Endothelial cell of umbilical vein (primary cell): Measurements from ENCODE around the gene CDC14B. TPM values are rescaled to one million over a fixed set of nuclear protein-coding genes. Genes with fewer than 3 reads are reported as not detected.

Experiments used
- BruUV-seq: library from RNA; stranded (reverse); fragments of 400-500 nt; replicated peaks from 2 replicates; lab custom pipeline; 2021; lab: Mats Ljungman, UMichigan
- CTCF ChIA-PET: fragments of 300-600, 350-600 bp; sonication (Branson Sonifier 250); formaldehyde crosslinking; loops from one replicate; lab custom pipeline; 2021; ENCODE audit warnings: antibody characterized with exemption, inconsistent platforms; lab: Charles Lee
- POLR2A ChIA-PET: fragments of 300-600, 350-600 bp; sonication (Branson Sonifier 250); formaldehyde crosslinking; loops from one replicate; lab custom pipeline; 2021; ENCODE audit warnings: antibody characterized with exemption, inconsistent platforms; lab: Charles Lee
- DNase-seq: peaks from one replicate; pipeline ENCODE4 v3.0.0-alpha.2; 2011; ENCODE audit warnings: low read depth, low spot score
- FAIRE-seq: peaks from 2 replicates; lab custom pipeline; 2011; peaks lifted over from hg19 to GRCh38; lab: Jason Lieb, UNC
- H2AFZ ChIP-seq: 2 replicates; pipeline ENCODE4 v1.6.0; 2012; ENCODE audit warnings: low read depth, low read length, control low read depth, inconsistent platforms
- H3K27ac ChIP-seq: 2 replicates; pipeline ENCODE4 v1.5.1; 2011; ENCODE audit warnings: low read depth, mild to moderate bottlenecking, control low read depth, low read length, moderate library complexity; ENCODE audit not compliant: insufficient read depth
- H3K27me3 ChIP-seq, 2 experiments: 2 replicates each; pipeline versions ENCODE4 v1.6.0 to v1.6.1; 2011; ENCODE audit warnings: low read length in 2 of 2, mixed read lengths in 1 of 2; ENCODE audit not compliant: control insufficient read depth in 2 of 2, insufficient read depth in 2 of 2
- H3K36me3 ChIP-seq, 2 experiments: 2 replicates in 1 of 2; 3 replicates in 1 of 2; pipeline ENCODE4 v1.5.1; 2011; ENCODE audit warnings: low read length in 2 of 2, mild to moderate bottlenecking in 1 of 2, moderate library complexity in 1 of 2; ENCODE audit not compliant: control insufficient read depth in 2 of 2, insufficient read depth in 2 of 2; ENCODE audit errors: extremely low read depth in 1 of 2
- H3K4me1 ChIP-seq: 3 replicates; pipeline ENCODE4 v1.5.1; 2011; ENCODE audit warnings: mild to moderate bottlenecking, low read length; ENCODE audit not compliant: control insufficient read depth, insufficient read depth; ENCODE audit errors: extremely low read depth
- H3K4me2 ChIP-seq: 2 replicates; pipeline ENCODE4 v1.6.1; 2011; ENCODE audit warnings: low read length, control low read depth, mixed read lengths; ENCODE audit not compliant: insufficient read depth
- H3K4me3 ChIP-seq, 3 experiments: fragments of 200-600 bp in 1 of 3; sonication (generic), shearing (Covaris generic) in 1 of 3; replicated peaks in 1 of 3; 2 replicates each; pipeline ENCODE4 v1.5.1; 2011 to 2016; ENCODE audit warnings: control low read depth in 3 of 3, low read length in 3 of 3, mild to moderate bottlenecking in 2 of 3, inconsistent platforms in 1 of 3, low read depth in 1 of 3, moderate library complexity in 1 of 3; ENCODE audit not compliant: insufficient read depth in 1 of 3
- H3K79me2 ChIP-seq: 2 replicates; pipeline ENCODE4 v1.6.0; 2012; ENCODE audit warnings: low read length, inconsistent platforms; ENCODE audit not compliant: control insufficient read depth, insufficient read depth
- H3K9ac ChIP-seq: replicated peaks from 2 replicates; pipeline ENCODE3; 2011; ENCODE audit warnings: low read length, control low read depth; ENCODE audit not compliant: insufficient read depth; ENCODE audit errors: extremely low read depth
- H3K9me1 ChIP-seq: replicated peaks from 3 replicates; pipeline ENCODE4 v1.6.0; 2011; ENCODE audit warnings: mild to moderate bottlenecking, low read length; ENCODE audit not compliant: control insufficient read depth, insufficient read depth; ENCODE audit errors: extremely low read depth
- H3K9me3 ChIP-seq: replicated peaks from 2 replicates; pipeline ENCODE4 v1.5.1; 2012; ENCODE audit warnings: low read length, inconsistent platforms; ENCODE audit not compliant: control insufficient read depth, insufficient read depth
- H4K20me1 ChIP-seq: replicated peaks from 2 replicates; pipeline ENCODE3; 2011; ENCODE audit warnings: mild to moderate bottlenecking, low read length; ENCODE audit not compliant: control insufficient read depth, insufficient read depth; ENCODE audit errors: extremely low read depth
- EZH2 ChIP-seq: IDR thresholded peaks from 2 replicates; pipeline ENCODE4 v1.6.1; 2012; ENCODE audit warnings: borderline replicate concordance, low read depth, mild to moderate bottlenecking, moderate library complexity, low read length, inconsistent platforms; ENCODE audit not compliant: severe bottlenecking
- FOS ChIP-seq: IDR thresholded peaks from 2 replicates; pipeline ENCODE4 v1.6.1; 2011; ENCODE audit warnings: mild to moderate bottlenecking, low read length, moderate library complexity, borderline replicate concordance; ENCODE audit not compliant: insufficient read depth
- JUN ChIP-seq: IDR thresholded peaks from 2 replicates; pipeline ENCODE4 v1.6.1; 2011; ENCODE audit warnings: borderline replicate concordance, low read depth; ENCODE audit not compliant: insufficient read length, insufficient read depth
- MYC ChIP-seq: IDR thresholded peaks from one replicate; pipeline ENCODE4 v1.6.1; 2011; ENCODE audit warnings: mild to moderate bottlenecking, low read depth, low read length
- POLR2A ChIP-seq: IDR thresholded peaks from 2 replicates; pipeline ENCODE4 v1.6.1; 2012; ENCODE audit warnings: low read depth, mild to moderate bottlenecking, control low read depth, low read length
- POLR2AphosphoS5 ChIP-seq: IDR thresholded peaks from 2 replicates; pipeline ENCODE4 v1.6.1; 2012; ENCODE audit warnings: low read depth, mild to moderate bottlenecking, control low read depth, low read length, moderate library complexity; ENCODE audit not compliant: insufficient read depth
- dilution Hi-C: fragments of 300-500 bp; cut with MboI; formaldehyde crosslinking; loops from one replicate; pipeline ENCODE4 v1.15.0; 2019; ENCODE audit warnings: low sequenced_read_pairs; ENCODE audit not compliant: extremely low pct_ligation_motif_present
- intact Hi-C: fragments of 100-400 bp; cut with micrococcal nuclease; formaldehyde crosslinking; loops from one replicate; pipeline ENCODE4 v1.10.0; 2022
- polyA plus RNA-seq, 4 experiments: library from polyadenylated mRNA; depleted of rRNA in 3 of 4; stranded (reverse) in 3 of 4; unstranded in 1 of 4; fragments of >200 nt; gene quantifications; 2 replicates each; pipeline versions ENCODE4 v1.2.1 to v1.2.3, GENCODE V29; 2011 to 2012; ENCODE audit warnings: missing spikeins in 1 of 4
- total RNA-seq: library from RNA; stranded (reverse); gene quantifications from 2 replicates; pipeline ENCODE4 v1.2.3, GENCODE V29; 2021

CDC14B gene
- total and polyA plus RNA-seq, 2 donors (not counting 3 experiments of a cell fraction or from before 2014, with no cell fraction given) = 0.39 to 0.93 TPM

GRCh38 chr9:96574931-96575351 is 44.7 kb downstream of the CDC14B start:
- no peak overlapping the region for H3K4me2 ChIP-seq
- no peaks in the 10 kb centered on the region for H3K36me3 ChIP-seq
- DNase-seq (no peak), FAIRE-seq (no peak)
- H3K9me1 ChIP-seq = no peaks in the 10 kb centered on the region
- no peak overlapping the region for H3K9ac ChIP-seq
- H3K4me3 ChIP-seq = no peak overlapping the region
- no peak overlapping the region for H2AFZ ChIP-seq
- H3K4me1 ChIP-seq = no peaks in the 10 kb centered on the region
- BruUV-seq = no TSS peak
- no peaks in the 10 kb centered on the region for H3K79me2 ChIP-seq
- POLR2A ChIA-PET = no interaction called here
- no peaks in the 10 kb centered on the region for H3K9me3 ChIP-seq
- CTCF ChIA-PET = no interaction called here
- peaks cover 0 to 4% of the 10 kb centered on the region in 2 experiments for H3K27me3 ChIP-seq
- TF ChIP-seq EZH2 (no peak), MYC (no peak), JUN (no peak)
- no peak overlapping the region for H3K27ac ChIP-seq
- dilution Hi-C loops (no loop called here), intact Hi-C loops (no loop called here)
- H4K20me1 ChIP-seq = no peaks in the 10 kb centered on the region

- BruUV-seq = no TSS peak
- TF ChIP-seq EZH2 = no peak
- no peak for TF ChIP-seq FOS
- TF ChIP-seq POLR2A = no peak
- TF ChIP-seq POLR2AphosphoS5 = no peak
- no peak for TF ChIP-seq MYC
- H2AFZ ChIP-seq = no peak overlapping the region
- no peaks in the 10 kb centered on the region for H3K79me2 ChIP-seq
- no peaks in the 10 kb centered on the region for H3K4me1 ChIP-seq
- intact Hi-C loops = no loop called here
- H4K20me1 ChIP-seq = no peaks in the 10 kb centered on the region
- no peaks in the 10 kb centered on the region for H3K36me3 ChIP-seq
- H3K9ac ChIP-seq = no peak overlapping the region
- no peak overlapping the region for H3K27ac ChIP-seq
- FAIRE-seq (no peak), DNase-seq (no peak)
- POLR2A ChIA-PET = no interaction called here
- H3K9me1 ChIP-seq = no peaks in the 10 kb centered on the region
- no peaks in the 10 kb centered on the region for H3K9me3 ChIP-seq
- CTCF ChIA-PET = no interaction called here
- no peak overlapping the region for H3K4me2 ChIP-seq
- dilution Hi-C loops = no loop called here
- H3K4me3 ChIP-seq = no peak overlapping the region
- peaks cover 0 to 4% of the 10 kb centered on the region in 2 experiments for H3K27me3 ChIP-seq
Measured at GRCh38 chr9:96574455-96574854, 45.2 kb downstream of the CDC14B start.
